Measurements from ENCODE around the gene MAGI2.

MAGI2 gene

GRCh38 chr7:78473571-78474301 lies 979.7 kb downstream of the MAGI2 start:
- Histone ChIP-seq H3K27me3 (ENCODE audit: insufficient read depth, low read length, poor library complexity, severe bottlenecking) (peaks cover 4% of the 10 kb centered on the region), H2AFZ (ENCODE audit: low read length) (no peak overlapping the region), H3F3A (ENCODE audit: low read depth) (no peaks in the 10 kb centered on the region), H4K20me1 (ENCODE audit: insufficient read depth, low read length, poor library complexity, severe bottlenecking) (no peaks in the 10 kb centered on the region), H3K4me3 (ENCODE audit: low read length, poor library complexity, severe bottlenecking) (no peak overlapping the region), H3K4me1 (ENCODE audit: insufficient read depth, low read length, poor library complexity, severe bottlenecking) (no peaks in the 10 kb centered on the region), H3K4me2 (ENCODE audit: low read depth, low read length, poor library complexity, severe bottlenecking) (no peak overlapping the region), H3K79me2 (ENCODE audit: insufficient read depth, low read length) (no peaks in the 10 kb centered on the region), H3K9me2 (replicated peaks; ENCODE audit: low read depth, low read length) (no peaks in the 10 kb centered on the region), H3K9ac (ENCODE audit: low read depth, low read length, poor library complexity, severe bottlenecking) (no peak overlapping the region), H3K9me3 (ENCODE audit: insufficient read depth, low read depth, low read length) (no peaks in the 10 kb centered on the region), H3K36me3 (ENCODE audit: insufficient read depth, low read length) (no peaks in the 10 kb centered on the region)
- TF ChIP-seq EZH2phosphoT487 (IDR thresholded peaks at IDR 0.05; ENCODE audit: borderline replicate concordance) = no peak

DNA sequence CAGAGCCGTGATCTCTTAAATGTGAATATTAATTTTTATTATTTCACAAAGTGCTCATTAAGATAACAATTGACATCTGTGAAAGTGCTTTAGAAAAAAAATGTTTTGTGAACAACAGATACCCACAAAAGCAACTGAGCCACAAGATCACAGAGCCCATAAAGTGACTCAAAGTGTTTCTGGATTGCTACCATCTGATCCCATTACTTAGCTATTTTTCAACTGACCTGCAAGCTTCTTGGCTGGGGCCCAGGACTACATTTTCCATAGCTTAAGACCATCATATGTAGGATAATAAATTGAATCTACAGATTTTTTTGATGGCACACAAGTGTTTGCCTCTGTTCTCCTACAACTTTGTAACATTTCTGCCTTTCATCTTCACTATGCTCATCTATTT lies 980.4 kb downstream of the MAGI2 start:
- H3K9ac ChIP-seq (ENCODE audit: low read depth, low read length, poor library complexity, severe bottlenecking) = no peak overlapping the region
- no peak overlapping the region for H3K4me3 ChIP-seq (ENCODE audit: low read length, poor library complexity, severe bottlenecking)
- H3K9me2 ChIP-seq (replicated peaks; ENCODE audit: low read depth, low read length) = no peaks in the 10 kb centered on the region
- H3K27me3 ChIP-seq (ENCODE audit: insufficient read depth, low read length, poor library complexity, severe bottlenecking) = peaks cover 4% of the 10 kb centered on the region
- no peaks in the 10 kb centered on the region for H3K4me1 ChIP-seq (ENCODE audit: insufficient read depth, low read length, poor library complexity, severe bottlenecking)
- H3K9me3 ChIP-seq (ENCODE audit: insufficient read depth, low read depth, low read length) = no peaks in the 10 kb centered on the region
- no peaks in the 10 kb centered on the region for H4K20me1 ChIP-seq (ENCODE audit: insufficient read depth, low read length, poor library complexity, severe bottlenecking)
- TF ChIP-seq EZH2phosphoT487 (IDR thresholded peaks at IDR 0.05; ENCODE audit: borderline replicate concordance) = no peak
- no peak for TF ChIP-seq CTCF (conservative IDR thresholded peaks at IDR 0.05; ENCODE audit: low read length)
- H3K36me3 ChIP-seq (ENCODE audit: insufficient read depth, low read length) = no peaks in the 10 kb centered on the region
- H2AFZ ChIP-seq (ENCODE audit: low read length) = no peak overlapping the region
- H3F3A ChIP-seq (ENCODE audit: low read depth) = no peaks in the 10 kb centered on the region
- no peaks in the 10 kb centered on the region for H3K79me2 ChIP-seq (ENCODE audit: insufficient read depth, low read length)
- H3K4me2 ChIP-seq (ENCODE audit: low read depth, low read length, poor library complexity, severe bottlenecking) = no peak overlapping the region

GRCh38 chr7:78472519-78472918 lies 980.9 kb downstream of the MAGI2 start:
- no peaks in the 10 kb centered on the region for H3K9me2 ChIP-seq (replicated peaks; ENCODE audit: low read depth, low read length)
- H3F3A ChIP-seq (ENCODE audit: low read depth) = no peaks in the 10 kb centered on the region
- peaks cover 4% of the 10 kb centered on the region for H3K27me3 ChIP-seq (ENCODE audit: insufficient read depth, low read length, poor library complexity, severe bottlenecking)
- no peaks in the 10 kb centered on the region for H3K9me3 ChIP-seq (ENCODE audit: insufficient read depth, low read depth, low read length)
- no peak for TF ChIP-seq CTCF (conservative IDR thresholded peaks at IDR 0.05; ENCODE audit: low read length)
- TF ChIP-seq EZH2phosphoT487 (IDR thresholded peaks at IDR 0.05; ENCODE audit: borderline replicate concordance) = no peak
- H2AFZ ChIP-seq (ENCODE audit: low read length) = no peak overlapping the region
- no peaks in the 10 kb centered on the region for H3K36me3 ChIP-seq (ENCODE audit: insufficient read depth, low read length)
- no peaks in the 10 kb centered on the region for H3K79me2 ChIP-seq (ENCODE audit: insufficient read depth, low read length)
- H3K9ac ChIP-seq (ENCODE audit: low read depth, low read length, poor library complexity, severe bottlenecking) = no peak overlapping the region
- no peaks in the 10 kb centered on the region for H4K20me1 ChIP-seq (ENCODE audit: insufficient read depth, low read length, poor library complexity, severe bottlenecking)
- H3K4me3 ChIP-seq (ENCODE audit: low read length, poor library complexity, severe bottlenecking) = no peak overlapping the region
- no peak overlapping the region for H3K4me2 ChIP-seq (ENCODE audit: low read depth, low read length, poor library complexity, severe bottlenecking)
- no peaks in the 10 kb centered on the region for H3K4me1 ChIP-seq (ENCODE audit: insufficient read depth, low read length, poor library complexity, severe bottlenecking)

GRCh38 chr7:78465894-78466293 lies 987.6 kb downstream of the MAGI2 start:
- no peak overlapping the region for H2AFZ ChIP-seq (ENCODE audit: low read length)
- no peaks in the 10 kb centered on the region for H3K9me2 ChIP-seq (replicated peaks; ENCODE audit: low read depth, low read length)
- no peaks in the 10 kb centered on the region for H3K36me3 ChIP-seq (ENCODE audit: insufficient read depth, low read length)
- TF ChIP-seq CTCF (conservative IDR thresholded peaks at IDR 0.05; ENCODE audit: low read length) = no peak
- TF ChIP-seq EZH2phosphoT487 (IDR thresholded peaks at IDR 0.05; ENCODE audit: borderline replicate concordance) = no peak
- H3K9me3 ChIP-seq (ENCODE audit: insufficient read depth, low read depth, low read length) = no peaks in the 10 kb centered on the region
- H3K27me3 ChIP-seq (ENCODE audit: insufficient read depth, low read length, poor library complexity, severe bottlenecking) = no peaks in the 10 kb centered on the region
- no peaks in the 10 kb centered on the region for H3K4me1 ChIP-seq (ENCODE audit: insufficient read depth, low read length, poor library complexity, severe bottlenecking)
- H3K79me2 ChIP-seq (ENCODE audit: insufficient read depth, low read length) = no peaks in the 10 kb centered on the region
- H4K20me1 ChIP-seq (ENCODE audit: insufficient read depth, low read length, poor library complexity, severe bottlenecking) = no peaks in the 10 kb centered on the region
- H3K9ac ChIP-seq (ENCODE audit: low read depth, low read length, poor library complexity, severe bottlenecking) = no peak overlapping the region
- no peaks in the 10 kb centered on the region for H3F3A ChIP-seq (ENCODE audit: low read depth)
- H3K4me2 ChIP-seq (ENCODE audit: low read depth, low read length, poor library complexity, severe bottlenecking) = no peak overlapping the region
- no peak overlapping the region for H3K4me3 ChIP-seq (ENCODE audit: low read length, poor library complexity, severe bottlenecking)

All from Loucy (cell line).